Measurements from ENCODE around the gene A2M.
A peak's percentile ranks its signal among the peaks of the same experiment; 100 is the strongest.

GRCh38 chr12:9064815-9065606, 50.7 kb downstream of the A2M start:
- peak; percentile 88 for TF ChIP-seq POLR2A (IDR thresholded peaks at IDR 0.05)
- TF ChIP-seq CTCF (IDR thresholded peaks at IDR 0.05) = no peak

Data from adrenal gland (tissue), 5 donors.